PC-3 (cell line): ENCODE data around the gene STOX2. TPM values are rescaled to one million over a fixed set of nuclear protein-coding genes. Genes with fewer than 3 reads are reported as not detected.

Experiments used
- ATAC-seq: fragments of 200-7000 bp; cut with Tn5 transposase; 2 replicates; pipeline ENCODE4 v1.9.1; 2020; ENCODE audit warnings: mild to moderate bottlenecking, moderate library complexity
- BruUV-seq: library from RNA; stranded (reverse); fragments of 400-500 nt; replicated peaks from 2 replicates; lab custom pipeline; 2021; lab: Mats Ljungman, UMichigan
- CTCF ChIA-PET: fragments of 300-600 bp; sonication (Branson Sonifier 250); formaldehyde crosslinking; loops from one replicate; lab custom pipeline; 2022; ENCODE audit warnings: antibody characterized with exemption; lab: Charles Lee
- POLR2A ChIA-PET: fragments of 300-600 bp; sonication (Branson Sonifier 250); formaldehyde crosslinking; loops from one replicate; lab custom pipeline; 2022; ENCODE audit warnings: antibody characterized with exemption; ENCODE audit not compliant: unreplicated experiment; lab: Charles Lee
- DNase-seq: peaks from one replicate; pipeline ENCODE4 v3.0.0-alpha.2; 2015
- H2AFZ ChIP-seq: fragments of 300-600 bp; sonication (generic); 2 replicates; pipeline ENCODE4 v1.6.0; 2016; ENCODE audit warnings: antibody characterized with exemption, low read length
- H3F3A ChIP-seq: fragments of 300-600 bp; sonication (generic); one replicate; pipeline ENCODE4 v1.6.0; 2017; ENCODE audit warnings: antibody characterized with exemption, low read length, control low read depth, mild to moderate bottlenecking; ENCODE audit not compliant: unreplicated experiment
- H3K27ac ChIP-seq: fragments of 300-600 bp; sonication (generic); 2 replicates; pipeline ENCODE4 v1.5.1; 2016; ENCODE audit warnings: mild to moderate bottlenecking, low read length
- H3K27me3 ChIP-seq: fragments of 300-600 bp; sonication (generic); 2 replicates; pipeline ENCODE4 v1.6.1; 2016; ENCODE audit warnings: low read length, mixed read lengths
- H3K36me3 ChIP-seq: fragments of 300-600 bp; sonication (generic); 2 replicates; pipeline ENCODE4 v1.6.1; 2016; ENCODE audit warnings: low read depth, mixed run types, low read length, mixed read lengths
- H3K4me1 ChIP-seq: fragments of 300-600 bp; sonication (generic); 2 replicates; pipeline ENCODE4 v1.5.1; 2016; ENCODE audit warnings: low read length; ENCODE audit not compliant: insufficient read depth
- H3K4me2 ChIP-seq: fragments of 300-600 bp; sonication (generic); 2 replicates; pipeline ENCODE4 v1.6.0; 2016; ENCODE audit warnings: low read length
- H3K4me3 ChIP-seq: fragments of 300-600 bp; sonication (generic); 2 replicates; pipeline ENCODE4 v1.5.1; 2016; ENCODE audit warnings: mild to moderate bottlenecking, low read length, mixed read lengths
- H3K79me2 ChIP-seq: fragments of 300-600 bp; sonication (generic); 2 replicates; pipeline ENCODE4 v1.6.1; 2017; ENCODE audit warnings: low read length, mixed read lengths
- H3K9ac ChIP-seq: fragments of 300-600 bp; sonication (generic); 2 replicates; pipeline ENCODE4 v1.6.0; 2016; ENCODE audit warnings: mild to moderate bottlenecking, low read length
- H3K9me2 ChIP-seq: fragments of 300-600 bp; sonication (generic); replicated peaks from 2 replicates; pipeline ENCODE4 v1.6.1; 2016; ENCODE audit warnings: mixed run types, low read length, mixed read lengths
- H3K9me3 ChIP-seq: fragments of 300-600 bp; sonication (generic); 2 replicates; pipeline ENCODE4 v1.6.1; 2016; ENCODE audit warnings: low read length, mixed read lengths
- H4K20me1 ChIP-seq: fragments of 300-600 bp; sonication (generic); 2 replicates; pipeline ENCODE4 v1.6.1; 2016; ENCODE audit warnings: low read length, mixed read lengths
- EZH2 ChIP-seq: fragments of 300-600 bp; sonication (generic); IDR thresholded peaks from one replicate; pipeline ENCODE4 v1.6.1; 2017; ENCODE audit warnings: antibody characterized with exemption, mild to moderate bottlenecking, low read length; ENCODE audit not compliant: unreplicated experiment
- EZH2phosphoT487 ChIP-seq: fragments of 300-600 bp; sonication (generic); IDR thresholded peaks from 2 replicates; pipeline ENCODE4 v1.6.1; 2018; ENCODE audit warnings: mild to moderate bottlenecking, antibody characterized with exemption, low read length, borderline replicate concordance
- intact Hi-C: fragments of 100-400 bp; cut with micrococcal nuclease; formaldehyde crosslinking; loops from 2 replicates; pipeline ENCODE4 v1.9.0; 2023
- total RNA-seq: library from RNA; depleted of rRNA; stranded (reverse); fragments of >200 nt; gene quantifications from 2 replicates; pipeline ENCODE4 v1.2.3, GENCODE V29; 2014
- TF ChIP-seq, protein P1 (sequence below): fragments of 300-600 bp; sonication (generic); conservative IDR thresholded peaks from 2 replicates; pipeline ENCODE4 v1.5.1; 2017; ENCODE audit warnings: antibody characterized with exemption, low read depth, mild to moderate bottlenecking, low read length

Gene STOX2
- total RNA-seq, 1 experiment from 2014 or later, result 3.6 TPM

DNA sequence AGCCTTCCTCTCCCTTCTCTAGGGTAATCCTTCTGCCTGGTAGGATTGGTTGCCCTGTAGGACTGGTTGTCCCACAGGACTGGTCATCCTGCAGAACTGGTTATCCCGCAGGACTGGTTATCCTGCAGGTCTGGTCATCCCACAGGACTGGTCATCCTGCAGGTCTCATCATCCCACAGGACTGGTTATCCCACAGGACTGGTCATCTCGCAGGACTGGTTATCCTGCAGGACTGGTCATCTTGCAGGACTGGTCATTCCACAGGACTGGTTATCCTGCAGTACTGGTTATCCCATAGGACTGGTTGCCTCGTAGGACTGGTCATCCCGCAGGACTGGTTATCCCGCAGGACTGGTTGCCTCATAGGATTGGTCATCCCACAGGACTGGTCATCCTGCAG is 48.1 kb upstream of the STOX2 start:
- BruUV-seq, result no TSS peak
- Histone ChIP-seq H3K9ac (no peak overlapping the region), H3K4me2 (no peak overlapping the region), H3K9me2 (no peaks in the 10 kb centered on the region), H3K4me1 (no peaks in the 10 kb centered on the region), H3F3A (no peaks in the 10 kb centered on the region), H3K27me3 (peaks cover 71% of the 10 kb centered on the region), H3K27ac (no peak overlapping the region), H3K36me3 (no peaks in the 10 kb centered on the region), H3K79me2 (no peaks in the 10 kb centered on the region), H3K4me3 (no peak overlapping the region), H3K9me3 (no peaks in the 10 kb centered on the region), H4K20me1 (no peaks in the 10 kb centered on the region), H2AFZ (no peak overlapping the region)
- CTCF ChIA-PET, result no interaction called here
- DNase-seq (peak; percentile 21), ATAC-seq (no peak)
- POLR2A ChIA-PET, result no interaction called here
- intact Hi-C loops, result no loop called here
- TF ChIP-seq, protein P1, sequence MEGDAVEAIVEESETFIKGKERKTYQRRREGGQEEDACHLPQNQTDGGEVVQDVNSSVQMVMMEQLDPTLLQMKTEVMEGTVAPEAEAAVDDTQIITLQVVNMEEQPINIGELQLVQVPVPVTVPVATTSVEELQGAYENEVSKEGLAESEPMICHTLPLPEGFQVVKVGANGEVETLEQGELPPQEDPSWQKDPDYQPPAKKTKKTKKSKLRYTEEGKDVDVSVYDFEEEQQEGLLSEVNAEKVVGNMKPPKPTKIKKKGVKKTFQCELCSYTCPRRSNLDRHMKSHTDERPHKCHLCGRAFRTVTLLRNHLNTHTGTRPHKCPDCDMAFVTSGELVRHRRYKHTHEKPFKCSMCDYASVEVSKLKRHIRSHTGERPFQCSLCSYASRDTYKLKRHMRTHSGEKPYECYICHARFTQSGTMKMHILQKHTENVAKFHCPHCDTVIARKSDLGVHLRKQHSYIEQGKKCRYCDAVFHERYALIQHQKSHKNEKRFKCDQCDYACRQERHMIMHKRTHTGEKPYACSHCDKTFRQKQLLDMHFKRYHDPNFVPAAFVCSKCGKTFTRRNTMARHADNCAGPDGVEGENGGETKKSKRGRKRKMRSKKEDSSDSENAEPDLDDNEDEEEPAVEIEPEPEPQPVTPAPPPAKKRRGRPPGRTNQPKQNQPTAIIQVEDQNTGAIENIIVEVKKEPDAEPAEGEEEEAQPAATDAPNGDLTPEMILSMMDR, result no peak
- TF ChIP-seq EZH2phosphoT487 (no peak), EZH2 (no peak)

DNA sequence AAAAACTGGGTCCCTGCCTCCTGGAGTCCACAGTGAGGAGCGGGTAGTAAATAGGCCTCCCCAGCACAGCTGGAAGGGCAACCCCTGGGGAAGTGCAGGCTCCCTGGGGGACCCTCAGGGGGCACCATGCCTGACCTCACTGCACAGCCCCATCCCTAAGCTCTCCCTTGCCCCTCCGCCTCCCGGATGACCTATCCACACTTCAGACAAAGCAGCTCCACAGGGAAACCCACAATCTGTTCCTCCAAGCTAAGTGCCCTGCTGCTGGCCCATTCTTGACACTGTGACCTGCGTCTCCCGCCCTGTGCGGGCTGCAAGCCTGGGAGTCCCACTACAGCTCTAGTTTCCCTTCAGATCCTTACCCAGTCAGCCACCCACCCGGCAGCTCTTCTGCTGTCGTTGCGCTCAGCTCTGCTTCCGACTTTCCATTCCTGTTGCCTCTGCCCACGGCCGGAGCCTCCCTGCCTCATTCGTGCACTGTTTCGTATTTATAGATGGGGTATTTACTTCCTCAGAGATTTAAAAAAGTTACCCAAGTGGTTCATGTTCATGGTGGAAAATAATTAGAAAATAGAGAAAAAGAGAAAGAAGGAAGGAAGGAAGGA is 47.0 kb upstream of the STOX2 start:
- no peaks in the 10 kb centered on the region for H3K36me3 ChIP-seq
- ChIA-PET CTCF (no interaction called here), POLR2A (no interaction called here)
- H3K4me3 ChIP-seq, result no peak overlapping the region
- no peak for ATAC-seq
- no peak for DNase-seq
- no peak overlapping the region for H3K9ac ChIP-seq
- no peaks in the 10 kb centered on the region for H3K9me3 ChIP-seq
- no peaks in the 10 kb centered on the region for H3K79me2 ChIP-seq
- H3K27me3 ChIP-seq, result peaks cover 68% of the 10 kb centered on the region
- H2AFZ ChIP-seq, result no peak overlapping the region
- H3F3A ChIP-seq, result no peaks in the 10 kb centered on the region
- H3K4me2 ChIP-seq, result no peak overlapping the region
- no peaks in the 10 kb centered on the region for H3K4me1 ChIP-seq
- intact Hi-C loops, result no loop called here
- H3K27ac ChIP-seq, result no peak overlapping the region
- no TSS peak for BruUV-seq
- H3K9me2 ChIP-seq, result no peaks in the 10 kb centered on the region
- TF ChIP-seq EZH2 (no peak), EZH2phosphoT487 (no peak)
- TF ChIP-seq, protein P1, result no peak
- no peaks in the 10 kb centered on the region for H4K20me1 ChIP-seq

DNA sequence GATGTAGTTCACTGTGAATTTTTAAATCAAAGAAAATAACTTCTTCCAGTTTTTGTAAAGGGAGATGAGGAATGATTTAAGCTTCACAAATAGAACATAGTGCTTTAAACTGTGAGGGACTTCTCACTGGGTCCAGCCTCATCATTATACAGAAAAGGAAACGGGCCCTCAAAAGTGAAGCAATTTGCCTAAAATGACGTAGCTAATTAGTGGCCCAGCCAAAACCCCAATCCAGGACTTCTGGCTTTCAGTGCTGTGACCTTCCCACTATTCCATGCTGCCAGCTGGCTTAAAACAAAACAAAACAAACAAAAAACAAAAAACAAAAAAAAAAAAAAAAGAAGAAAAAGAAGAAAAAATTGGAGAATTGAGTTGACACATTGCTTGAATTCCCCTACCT is 45.0 kb upstream of the STOX2 start:
- H3K4me2 ChIP-seq, result no peak overlapping the region
- no peak overlapping the region for H3K9ac ChIP-seq
- ChIA-PET POLR2A (no interaction called here), CTCF (no interaction called here)
- H3K36me3 ChIP-seq, result no peaks in the 10 kb centered on the region
- ATAC-seq (no peak), DNase-seq (no peak)
- no peaks in the 10 kb centered on the region for H4K20me1 ChIP-seq
- no peaks in the 10 kb centered on the region for H3K9me3 ChIP-seq
- H3K27me3 ChIP-seq, result peaks cover 66% of the 10 kb centered on the region
- intact Hi-C loops, result no loop called here
- no peaks in the 10 kb centered on the region for H3K79me2 ChIP-seq
- TF ChIP-seq, protein P1, result no peak
- TF ChIP-seq EZH2, result no peak
- no peak for TF ChIP-seq EZH2phosphoT487
- no peak overlapping the region for H2AFZ ChIP-seq
- H3K4me1 ChIP-seq, result no peaks in the 10 kb centered on the region
- no TSS peak for BruUV-seq
- H3K4me3 ChIP-seq, result no peak overlapping the region
- no peaks in the 10 kb centered on the region for H3F3A ChIP-seq
- no peaks in the 10 kb centered on the region for H3K9me2 ChIP-seq
- H3K27ac ChIP-seq, result no peak overlapping the region
